KMS-11 (cell line): ENCODE data around the gene COPS3.

ENCODE experiments used
- H2AFZ ChIP-seq: fragments of 200-600 bp; sonication (generic); 2 replicates; pipeline ENCODE4 v1.6.1; 2016; ENCODE audit warnings: antibody characterized with exemption, mixed run types, low read depth
- H3K27ac ChIP-seq: fragments of 200-600 bp; sonication (generic); 2 replicates; pipeline ENCODE4 v1.6.1; 2016; ENCODE audit warnings: mild to moderate bottlenecking, mixed run types
- H3K27me3 ChIP-seq: fragments of 200-600 bp; sonication (generic); 2 replicates; pipeline ENCODE4 v1.6.1; 2017; ENCODE audit warnings: mild to moderate bottlenecking, low read depth, mixed run types, moderate library complexity; ENCODE audit not compliant: insufficient read depth
- H3K36me3 ChIP-seq: fragments of 200-600 bp; sonication (generic); 2 replicates; pipeline ENCODE4 v1.6.1; 2017; ENCODE audit warnings: mild to moderate bottlenecking, mixed run types; ENCODE audit not compliant: insufficient read depth
- H3K4me1 ChIP-seq: fragments of 200-600 bp; sonication (generic); 2 replicates; pipeline ENCODE4 v1.6.1; 2016; ENCODE audit warnings: mild to moderate bottlenecking, low read depth, mixed run types; ENCODE audit not compliant: poor library complexity, severe bottlenecking
- H3K4me2 ChIP-seq: fragments of 200-600 bp; sonication (generic); 2 replicates; pipeline ENCODE4 v1.7.0; 2016; ENCODE audit warnings: mild to moderate bottlenecking, mixed run types
- H3K4me3 ChIP-seq: fragments of 200-600 bp; sonication (generic); IDR thresholded peaks from 2 replicates; pipeline ENCODE4 v1.6.1; 2017; ENCODE audit warnings: low read depth, low read length, mixed read lengths; ENCODE audit not compliant: insufficient read depth
- H3K79me2 ChIP-seq: fragments of 200-600 bp; sonication (generic); 2 replicates; pipeline ENCODE4 v1.6.1; 2016; ENCODE audit warnings: low read depth, mixed run types; ENCODE audit not compliant: insufficient read depth
- H3K9ac ChIP-seq: fragments of 200-600 bp; sonication (generic); 2 replicates; pipeline ENCODE4 v1.6.1; 2016; ENCODE audit warnings: mild to moderate bottlenecking, mixed run types
- H4K20me1 ChIP-seq: fragments of 200-600 bp; sonication (generic); 2 replicates; pipeline ENCODE4 v1.6.1; 2016; ENCODE audit warnings: mild to moderate bottlenecking, mixed run types; ENCODE audit not compliant: insufficient read depth
- TF ChIP-seq, protein P1 (sequence below): fragments of 200-600 bp; sonication (generic); conservative IDR thresholded peaks from 2 replicates; pipeline ENCODE4 v1.6.1; 2017; ENCODE audit warnings: low read depth, mild to moderate bottlenecking, antibody characterized with exemption, low read length, moderate library complexity, mixed read lengths

COPS3 gene

DNA sequence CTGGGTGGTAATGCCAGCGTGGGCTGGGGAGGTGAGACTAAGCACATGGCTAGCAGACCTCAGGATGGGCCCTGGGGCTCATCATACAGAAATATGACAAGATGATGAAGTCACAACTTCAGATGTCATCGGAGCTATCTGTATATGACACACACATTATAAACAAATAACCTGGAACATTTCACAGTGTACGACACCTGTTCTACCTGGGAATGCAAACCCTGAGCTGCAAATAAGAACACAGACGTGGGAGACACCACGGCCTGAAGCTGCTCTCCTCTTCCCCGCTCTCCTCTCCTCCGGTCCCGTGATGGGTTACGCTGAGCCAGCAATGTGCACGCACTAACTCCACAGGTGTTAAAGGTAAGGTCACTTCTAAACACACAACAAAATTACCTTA lies 79.8 kb downstream of the COPS3 start:
- no peaks in the 10 kb centered on the region for H3K36me3 ChIP-seq
- H3K4me1 ChIP-seq, result peaks cover 5% of the 10 kb centered on the region
- H3K4me2 ChIP-seq, result no peak overlapping the region
- no peak overlapping the region for H3K9ac ChIP-seq
- no peak overlapping the region for H2AFZ ChIP-seq
- H3K27me3 ChIP-seq, result no peaks in the 10 kb centered on the region
- TF ChIP-seq, protein P1, sequence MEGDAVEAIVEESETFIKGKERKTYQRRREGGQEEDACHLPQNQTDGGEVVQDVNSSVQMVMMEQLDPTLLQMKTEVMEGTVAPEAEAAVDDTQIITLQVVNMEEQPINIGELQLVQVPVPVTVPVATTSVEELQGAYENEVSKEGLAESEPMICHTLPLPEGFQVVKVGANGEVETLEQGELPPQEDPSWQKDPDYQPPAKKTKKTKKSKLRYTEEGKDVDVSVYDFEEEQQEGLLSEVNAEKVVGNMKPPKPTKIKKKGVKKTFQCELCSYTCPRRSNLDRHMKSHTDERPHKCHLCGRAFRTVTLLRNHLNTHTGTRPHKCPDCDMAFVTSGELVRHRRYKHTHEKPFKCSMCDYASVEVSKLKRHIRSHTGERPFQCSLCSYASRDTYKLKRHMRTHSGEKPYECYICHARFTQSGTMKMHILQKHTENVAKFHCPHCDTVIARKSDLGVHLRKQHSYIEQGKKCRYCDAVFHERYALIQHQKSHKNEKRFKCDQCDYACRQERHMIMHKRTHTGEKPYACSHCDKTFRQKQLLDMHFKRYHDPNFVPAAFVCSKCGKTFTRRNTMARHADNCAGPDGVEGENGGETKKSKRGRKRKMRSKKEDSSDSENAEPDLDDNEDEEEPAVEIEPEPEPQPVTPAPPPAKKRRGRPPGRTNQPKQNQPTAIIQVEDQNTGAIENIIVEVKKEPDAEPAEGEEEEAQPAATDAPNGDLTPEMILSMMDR, result no peak
- H3K27ac ChIP-seq, result no peak overlapping the region
- H3K79me2 ChIP-seq, result peaks cover 43% of the 10 kb centered on the region
- no peak overlapping the region for H3K4me3 ChIP-seq
- no peaks in the 10 kb centered on the region for H4K20me1 ChIP-seq

DNA sequence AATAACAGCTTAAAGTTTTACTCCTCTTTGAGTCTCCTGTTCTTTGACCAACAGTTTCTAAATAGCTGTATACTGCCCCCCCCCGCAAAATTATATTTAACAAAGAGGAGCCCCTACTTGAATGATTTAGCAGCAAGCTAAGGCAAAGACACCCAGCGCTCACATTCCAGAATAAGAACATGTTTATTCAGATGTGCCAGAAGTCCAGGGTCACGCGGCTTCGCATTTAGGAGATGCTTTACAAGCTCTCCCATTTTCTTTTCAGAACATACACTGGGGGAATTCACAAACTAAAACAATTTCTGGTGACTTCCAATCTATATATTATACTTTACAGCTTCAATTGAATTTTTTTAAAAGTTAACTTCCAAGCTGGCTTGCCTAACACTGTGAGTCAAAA lies 80.2 kb downstream of the COPS3 start:
- no peak overlapping the region for H2AFZ ChIP-seq
- H3K79me2 ChIP-seq, result peaks cover 43% of the 10 kb centered on the region
- peaks cover 5% of the 10 kb centered on the region for H3K4me1 ChIP-seq
- H3K9ac ChIP-seq, result no peak overlapping the region
- TF ChIP-seq, protein P1, result no peak
- H3K36me3 ChIP-seq, result no peaks in the 10 kb centered on the region
- H3K27ac ChIP-seq, result no peak overlapping the region
- no peak overlapping the region for H3K4me3 ChIP-seq
- H3K27me3 ChIP-seq, result no peaks in the 10 kb centered on the region
- no peak overlapping the region for H3K4me2 ChIP-seq
- no peaks in the 10 kb centered on the region for H4K20me1 ChIP-seq

DNA sequence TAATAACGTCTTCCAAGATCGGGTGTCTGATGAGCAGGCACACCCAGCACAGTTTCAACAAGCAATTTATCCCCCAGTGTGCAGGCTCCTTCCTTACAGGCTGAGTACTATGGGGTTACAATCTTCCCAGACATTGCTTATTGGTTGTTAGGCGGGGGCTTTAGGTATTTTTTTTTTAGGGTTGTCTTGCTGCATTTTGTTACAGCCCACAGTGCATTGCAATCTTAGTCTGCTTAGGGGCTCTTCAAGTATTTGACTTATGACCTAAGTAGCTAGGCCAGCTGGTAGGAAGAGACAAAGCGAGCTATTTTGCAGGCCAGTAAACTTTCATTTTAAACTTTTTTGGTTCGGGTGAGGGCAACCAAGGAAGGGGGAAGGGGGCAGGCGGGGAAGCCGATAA lies 80.7 kb downstream of the COPS3 start:
- no peak overlapping the region for H2AFZ ChIP-seq
- peaks cover 5% of the 10 kb centered on the region for H3K4me1 ChIP-seq

DNA sequence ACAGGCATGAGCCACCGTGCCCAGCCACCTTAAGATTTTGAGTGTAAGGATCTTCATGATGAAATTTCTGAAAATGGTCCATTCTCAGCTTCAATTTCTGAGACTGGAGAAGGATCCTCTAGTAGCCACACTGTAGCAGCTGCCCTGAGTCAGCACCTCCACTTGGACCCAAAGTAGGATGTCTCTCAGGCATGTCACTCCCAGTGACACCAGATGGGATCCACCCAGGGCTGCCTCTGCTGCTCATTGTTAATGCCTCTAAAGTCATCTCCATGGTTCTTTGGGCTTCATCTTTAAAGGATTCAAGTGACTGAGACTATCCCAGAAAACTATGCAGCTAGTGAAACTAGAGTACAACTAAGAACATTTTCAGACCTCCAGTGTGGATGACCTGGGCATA lies 82.8 kb downstream of the COPS3 start:
- peaks cover 22% of the 10 kb centered on the region for H3K79me2 ChIP-seq
- no peak overlapping the region for H3K4me3 ChIP-seq
- no peaks in the 10 kb centered on the region for H3K36me3 ChIP-seq
- H3K4me2 ChIP-seq, result no peak overlapping the region
- H3K4me1 ChIP-seq, result no peaks in the 10 kb centered on the region
- no peak overlapping the region for H3K9ac ChIP-seq
- no peaks in the 10 kb centered on the region for H4K20me1 ChIP-seq
- no peak overlapping the region for H3K27ac ChIP-seq
- H2AFZ ChIP-seq, result no peak overlapping the region
- no peaks in the 10 kb centered on the region for H3K27me3 ChIP-seq
- TF ChIP-seq, protein P1, result no peak

More for the DNA sequence above, 80.7 kb downstream of the COPS3 start:
- TF ChIP-seq, protein P1, result no peak
- Histone ChIP-seq H3K27ac (no peak overlapping the region), H3K4me3 (no peak overlapping the region), H3K27me3 (no peaks in the 10 kb centered on the region), H3K9ac (no peak overlapping the region), H3K4me2 (no peak overlapping the region), H3K79me2 (peaks cover 42% of the 10 kb centered on the region), H4K20me1 (no peaks in the 10 kb centered on the region), H3K36me3 (no peaks in the 10 kb centered on the region)

DNA sequence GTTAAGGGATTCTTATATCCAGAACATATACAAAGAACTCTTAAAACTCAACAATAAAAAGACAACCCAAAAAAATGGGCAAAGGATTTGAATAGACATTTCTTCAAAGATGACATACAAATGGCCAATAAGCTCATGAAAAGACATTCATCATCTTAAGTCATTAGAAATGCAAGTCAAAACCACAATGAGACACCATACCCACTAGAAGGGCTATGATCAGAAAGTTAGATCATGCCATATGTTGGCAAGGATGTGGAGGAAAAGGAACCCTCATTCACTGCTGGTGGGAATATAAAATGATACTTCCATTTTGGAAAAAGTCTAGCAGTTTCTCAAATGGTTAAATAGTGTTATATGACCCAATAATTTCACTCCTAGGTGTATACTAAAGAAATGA lies 84.3 kb downstream of the COPS3 start:
- H3K4me2 ChIP-seq, result no peak overlapping the region
- peaks cover 3% of the 10 kb centered on the region for H3K4me1 ChIP-seq
- no peak overlapping the region for H3K4me3 ChIP-seq
- TF ChIP-seq, protein P1, result no peak
- H3K27me3 ChIP-seq, result no peaks in the 10 kb centered on the region
- no peak overlapping the region for H2AFZ ChIP-seq
- no peak overlapping the region for H3K27ac ChIP-seq
- peaks cover 8% of the 10 kb centered on the region; the same call in 1 of the 2 replicates for H3K79me2 ChIP-seq
- no peak overlapping the region for H3K9ac ChIP-seq
- no peaks in the 10 kb centered on the region for H4K20me1 ChIP-seq
- no peaks in the 10 kb centered on the region for H3K36me3 ChIP-seq
